Measurements from ENCODE around the gene THYN1. TPM values are rescaled to one million over a fixed set of nuclear protein-coding genes. Genes with fewer than 3 reads are reported as not detected.

Gene THYN1
- total RNA-seq, 4 donors from 2014 or later, result 16.1 to 39.3 (median 33.2) TPM

DNA sequence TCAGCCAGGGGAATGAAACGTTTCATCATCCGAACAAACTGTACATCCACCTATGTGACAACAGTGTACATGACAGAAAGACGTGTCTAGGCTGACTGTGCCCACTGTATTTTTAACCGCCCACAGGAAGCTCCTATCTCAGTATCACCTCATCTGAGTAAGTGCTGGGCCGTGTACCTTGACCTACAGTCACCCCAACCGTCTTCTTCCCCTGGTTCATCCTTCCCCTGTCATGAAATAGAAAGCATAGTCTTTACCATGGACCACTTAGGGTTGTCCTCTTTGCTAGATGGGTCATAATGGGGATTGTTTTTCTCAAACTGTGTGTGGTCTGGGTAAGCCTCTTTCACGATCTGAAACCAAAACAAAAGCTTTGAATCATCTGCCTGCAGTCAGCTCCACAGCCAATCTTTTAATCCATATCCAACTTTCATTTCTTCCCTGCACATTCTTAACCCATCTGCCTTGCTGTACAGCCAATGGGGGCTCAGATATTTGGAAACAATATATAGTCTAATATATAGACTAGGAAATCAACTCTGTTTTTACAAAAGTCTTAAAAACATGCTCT lies 4.2 kb downstream of the THYN1 start:
- no peak for DNase-seq
- in situ Hi-C loops (cut with MboI; ENCODE audit: low pct_ligation_motif_present in 1 of 4, low pct_unique_long_range_greater_than_20kb in 1 of 4, low sequenced_read_pairs in 3 of 4), result no loop called here
- intact Hi-C loops (cut with DNase I; ENCODE audit: low total_unique reads), result no loop called here

DNA sequence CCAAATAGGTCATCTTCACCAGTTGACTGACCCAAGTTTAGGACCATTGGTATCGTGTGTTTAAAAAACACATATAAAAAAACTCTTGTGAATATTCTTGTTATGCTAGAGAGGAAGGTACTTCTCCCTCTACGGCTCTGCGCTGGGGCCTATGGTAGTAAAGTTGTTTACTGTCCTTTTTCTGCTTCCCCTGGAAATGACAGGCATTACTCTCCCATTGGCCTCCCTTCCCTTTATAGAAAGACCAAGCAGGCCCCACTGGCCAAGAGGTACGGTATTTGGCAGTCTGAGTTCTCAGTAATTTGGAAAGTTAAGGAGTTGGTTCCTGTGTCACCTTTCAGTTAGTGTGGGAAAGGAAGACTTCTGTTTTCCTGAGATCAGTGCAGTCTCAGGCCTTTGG lies 6.5 kb downstream of the THYN1 start:
- in situ Hi-C loops (cut with MboI; ENCODE audit: low pct_ligation_motif_present in 1 of 4, low pct_unique_long_range_greater_than_20kb in 1 of 4, low sequenced_read_pairs in 3 of 4) (no loop called here), intact Hi-C loops (cut with DNase I; ENCODE audit: low total_unique reads) (no loop called here)
- Histone ChIP-seq H3K27ac (no peak overlapping the region), H3K9me3 (no peaks in the 10 kb centered on the region), H3K4me1 (peaks cover 0 to 4% (median under 1%) of the 10 kb centered on the region in 4 donors), H3K27me3 (no peaks in the 10 kb centered on the region), H3K36me3 (peaks cover 0 to 30% (median 12%) of the 10 kb centered on the region in 4 donors), H3K4me3 (no peak overlapping the region)
- DNase-seq, result no peak
- no peak for TF ChIP-seq POLR2AphosphoS5 (IDR thresholded peaks at IDR 0.05)
- WGBS, 2 donors (ENCODE audit: low coverage in 1 of 2), result 81 to 86% methylated on average over 4 of the region's 4 CpGs

More for the DNA sequence above, 4.2 kb downstream of the THYN1 start:
- Histone ChIP-seq H3K27me3 (no peaks in the 10 kb centered on the region), H3K4me3 (no peak overlapping the region), H3K27ac (no peak overlapping the region), H3K36me3 (peaks cover 0 to 15% (median 3%) of the 10 kb centered on the region in 4 donors), H3K9me3 (no peaks in the 10 kb centered on the region), H3K4me1 (peaks cover 6 to 14% (median 10%) of the 10 kb centered on the region in 4 donors)
- 74 to 100% methylated on average over 1 to 7 of the region's 7 CpGs for WGBS, 2 donors (ENCODE audit: low coverage in 1 of 2)
- TF ChIP-seq EP300 (IDR thresholded peaks at IDR 0.05; ENCODE audit: low read depth), result no peak
- no peak for TF ChIP-seq POLR2A (IDR thresholded peaks at IDR 0.05)
- TF ChIP-seq, protein P1, sequence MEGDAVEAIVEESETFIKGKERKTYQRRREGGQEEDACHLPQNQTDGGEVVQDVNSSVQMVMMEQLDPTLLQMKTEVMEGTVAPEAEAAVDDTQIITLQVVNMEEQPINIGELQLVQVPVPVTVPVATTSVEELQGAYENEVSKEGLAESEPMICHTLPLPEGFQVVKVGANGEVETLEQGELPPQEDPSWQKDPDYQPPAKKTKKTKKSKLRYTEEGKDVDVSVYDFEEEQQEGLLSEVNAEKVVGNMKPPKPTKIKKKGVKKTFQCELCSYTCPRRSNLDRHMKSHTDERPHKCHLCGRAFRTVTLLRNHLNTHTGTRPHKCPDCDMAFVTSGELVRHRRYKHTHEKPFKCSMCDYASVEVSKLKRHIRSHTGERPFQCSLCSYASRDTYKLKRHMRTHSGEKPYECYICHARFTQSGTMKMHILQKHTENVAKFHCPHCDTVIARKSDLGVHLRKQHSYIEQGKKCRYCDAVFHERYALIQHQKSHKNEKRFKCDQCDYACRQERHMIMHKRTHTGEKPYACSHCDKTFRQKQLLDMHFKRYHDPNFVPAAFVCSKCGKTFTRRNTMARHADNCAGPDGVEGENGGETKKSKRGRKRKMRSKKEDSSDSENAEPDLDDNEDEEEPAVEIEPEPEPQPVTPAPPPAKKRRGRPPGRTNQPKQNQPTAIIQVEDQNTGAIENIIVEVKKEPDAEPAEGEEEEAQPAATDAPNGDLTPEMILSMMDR (IDR thresholded peaks at IDR 0.05), result no peak
- no peak for TF ChIP-seq POLR2AphosphoS5 (IDR thresholded peaks at IDR 0.05)

DNA sequence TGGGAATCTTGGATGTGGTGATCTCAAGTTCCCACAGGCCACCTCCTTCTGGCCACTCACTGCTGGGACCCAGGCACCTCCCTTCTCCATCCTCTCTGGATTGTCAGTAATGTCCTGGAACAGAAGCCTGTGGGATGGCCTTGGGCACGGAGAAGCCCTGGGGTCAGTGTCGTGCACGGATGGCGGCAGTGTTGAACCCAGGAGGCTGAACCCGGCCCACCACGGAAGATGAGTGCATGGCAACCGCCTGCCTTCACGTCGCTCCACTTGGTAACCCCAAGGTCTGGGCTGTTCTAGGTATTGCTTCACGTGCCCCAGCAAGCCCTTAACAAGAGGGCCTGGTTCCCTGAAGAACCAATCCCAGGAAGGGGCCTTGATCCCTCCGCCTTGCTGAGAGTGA lies 7.1 kb downstream of the THYN1 start:
- Histone ChIP-seq H3K4me1 (no peaks in the 10 kb centered on the region), H3K27me3 (no peaks in the 10 kb centered on the region), H3K4me3 (no peak overlapping the region), H3K36me3 (peaks cover 0 to 36% (median 15%) of the 10 kb centered on the region in 4 donors), H3K9me3 (no peaks in the 10 kb centered on the region), H3K27ac (no peak overlapping the region)
- in situ Hi-C loops (cut with MboI; ENCODE audit: low pct_ligation_motif_present in 1 of 4, low pct_unique_long_range_greater_than_20kb in 1 of 4, low sequenced_read_pairs in 3 of 4), result no loop called here
- no peak for DNase-seq
- intact Hi-C loops (cut with DNase I; ENCODE audit: low total_unique reads), result no loop called here
- TF ChIP-seq POLR2AphosphoS5 (IDR thresholded peaks at IDR 0.05) (no peak), POLR2A (IDR thresholded peaks at IDR 0.05) (no peak), EP300 (IDR thresholded peaks at IDR 0.05; ENCODE audit: low read depth) (no peak)
- TF ChIP-seq, protein P1 (IDR thresholded peaks at IDR 0.05), result no peak
- 95% methylated on average over 11 of the region's 11 CpGs; no CpG with 5 or more reads in 1 of the 2 donors for WGBS, 2 donors (ENCODE audit: low coverage in 1 of 2)

DNA sequence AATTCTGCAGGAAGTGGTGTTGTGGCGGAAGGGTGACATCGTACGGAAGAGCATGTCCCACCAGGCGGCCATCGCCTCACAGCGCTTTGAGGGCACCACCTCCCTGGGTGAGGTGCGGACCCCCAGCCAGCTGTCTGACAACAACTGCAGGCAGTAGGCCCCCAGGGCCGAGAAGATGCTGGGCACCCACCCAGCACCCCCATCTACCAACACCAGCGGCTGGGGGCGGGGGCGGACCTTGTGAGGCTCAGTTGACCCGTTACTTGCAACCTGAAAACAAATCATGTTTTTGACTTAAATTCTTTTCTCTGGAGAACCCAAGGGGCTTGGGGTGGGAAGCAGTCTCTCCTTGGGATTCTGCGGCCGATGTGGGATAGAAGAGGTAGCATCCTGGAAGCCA lies 7.7 kb downstream of the THYN1 start:
- DNase-seq, result no peak
- intact Hi-C loops (cut with DNase I; ENCODE audit: low total_unique reads), result no loop called here
- no peaks in the 10 kb centered on the region for H3K9me3 ChIP-seq
- in situ Hi-C loops (cut with MboI; ENCODE audit: low pct_ligation_motif_present in 1 of 4, low pct_unique_long_range_greater_than_20kb in 1 of 4, low sequenced_read_pairs in 3 of 4), result no loop called here
- H3K4me3 ChIP-seq, result no peak overlapping the region
- H3K27me3 ChIP-seq, result no peaks in the 10 kb centered on the region
- H3K36me3 ChIP-seq, result peaks cover 0 to 37% (median 17%) of the 10 kb centered on the region in 4 donors
- WGBS, 2 donors (ENCODE audit: low coverage in 1 of 2), result 93% methylated on average over 14 of the region's 14 CpGs; no CpG with 5 or more reads in 1 of the 2 donors
- no peak overlapping the region for H3K27ac ChIP-seq
- TF ChIP-seq, protein P1 (IDR thresholded peaks at IDR 0.05), result no peak
- no peaks in the 10 kb centered on the region for H3K4me1 ChIP-seq

DNA sequence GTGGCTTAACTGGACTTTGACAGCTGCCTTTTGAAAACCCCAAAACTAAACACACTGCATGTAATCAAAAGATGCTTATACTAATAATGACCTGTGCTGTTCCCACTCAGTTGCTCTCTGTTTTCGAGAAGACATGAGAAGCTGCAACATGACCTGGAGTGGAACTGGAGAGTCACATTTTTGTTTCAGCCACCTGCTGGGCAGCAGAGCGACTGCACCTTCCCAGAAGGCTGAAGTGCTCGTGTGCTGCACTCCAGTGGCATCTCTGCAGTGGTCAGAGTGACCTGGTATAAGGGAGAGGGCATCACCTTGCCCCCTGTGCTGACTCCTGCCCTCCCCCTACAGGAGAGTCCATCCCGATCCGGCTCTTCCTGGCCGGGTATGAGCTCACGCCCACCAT lies 8.6 kb downstream of the THYN1 start:
- TF ChIP-seq POLR2AphosphoS5 (IDR thresholded peaks at IDR 0.05), result no peak
- TF ChIP-seq, protein P1 (IDR thresholded peaks at IDR 0.05), result peak in 4 of 5 experiments; percentile 20 to 38 (median 30)
- H3K36me3 ChIP-seq, result peaks cover 0 to 41% (median 17%) of the 10 kb centered on the region in 4 donors
- H3K4me1 ChIP-seq, result no peaks in the 10 kb centered on the region
- H3K4me3 ChIP-seq, result no peak overlapping the region
- no peaks in the 10 kb centered on the region for H3K9me3 ChIP-seq
- H3K27me3 ChIP-seq, result no peaks in the 10 kb centered on the region
- DNase-seq, result no peak
- intact Hi-C loops (cut with DNase I; ENCODE audit: low total_unique reads) (no loop called here), in situ Hi-C loops (cut with MboI; ENCODE audit: low pct_ligation_motif_present in 1 of 4, low pct_unique_long_range_greater_than_20kb in 1 of 4, low sequenced_read_pairs in 3 of 4) (no loop called here)
- 56% methylated on average over 7 of the region's 7 CpGs; no CpG with 5 or more reads in 1 of the 2 donors for WGBS, 2 donors (ENCODE audit: low coverage in 1 of 2)
- H3K27ac ChIP-seq, result no peak overlapping the region

Measured in transverse colon (tissue), 4 donors.